ENCODE data around the gene FAM107B. TPM values are rescaled to one million over a fixed set of nuclear protein-coding genes. Genes with fewer than 3 reads are reported as not detected.

Gene FAM107B
- total and polyA plus RNA-seq, 2 of the 8 experiments (the other 6 are each of a cell fraction or from before 2014, with no cell fraction given) = 7.5 to 28.1 TPM

DNA sequence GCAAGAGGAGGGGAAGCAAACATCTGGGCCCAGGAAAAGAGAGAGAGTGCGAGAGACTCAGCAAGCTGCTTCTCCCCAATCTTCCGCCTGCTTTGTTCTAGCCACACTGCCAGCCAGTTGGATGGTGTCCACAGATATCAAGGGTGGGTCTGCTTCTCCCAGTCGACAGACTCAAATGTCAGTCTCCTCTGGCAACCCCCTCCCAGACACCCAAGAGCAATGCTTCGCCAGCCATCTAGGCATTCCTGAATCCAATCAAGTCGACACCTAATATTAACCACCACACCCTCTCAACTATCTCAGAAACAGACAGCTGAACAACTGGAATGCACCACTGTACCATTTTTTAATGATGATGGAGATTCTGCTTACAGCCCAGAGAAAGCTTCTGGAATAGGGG lies 57.1 kb downstream of the FAM107B start:
- CTCF ChIA-PET (ENCODE audit: partially characterized antibody) = no interaction called here
- POLR2A ChIA-PET (ENCODE audit: partially characterized antibody) = no interaction called here
- Histone ChIP-seq H3K9me3 (ENCODE audit: insufficient read depth in 2 of 2, low read depth in 1 of 2, low read length in 1 of 2) (no peaks in the 10 kb centered on the region), H2BK120ac (replicated peaks; ENCODE audit: low read depth, low read length) (no peak overlapping the region), H3K79me1 (ENCODE audit: low read depth, low read length) (no peaks in the 10 kb centered on the region), H3K4me3 (ENCODE audit: extremely low read depth in 1 of 4, insufficient read depth in 2 of 4, low read depth in 3 of 4, low read length in 4 of 4) (no peak overlapping the region), H2BK20ac (ENCODE audit: low read length) (no peak overlapping the region), H3K4me1 (replicated peaks in 1 of 4; ENCODE audit: control insufficient read depth in 3 of 4, insufficient read depth in 4 of 4, low read length in 3 of 4) (no peaks in the 10 kb centered on the region), H3K27ac (ENCODE audit: low read depth, low read length) (no peak overlapping the region), H3K36me3 (ENCODE audit: control insufficient read depth in 2 of 4, insufficient read depth in 4 of 4, low read length in 3 of 4) (no peaks in the 10 kb centered on the region), H3K4ac (replicated peaks; ENCODE audit: insufficient read length, low read depth, low read length) (no peak overlapping the region), H3K9ac (replicated peaks in 1 of 4; ENCODE audit: extremely low read depth in 1 of 4, low read depth in 3 of 4, low read length in 3 of 4) (no peak overlapping the region), H3K23me2 (ENCODE audit: low read depth, low read length) (no peaks in the 10 kb centered on the region), H3K14ac (ENCODE audit: insufficient read length) (no peak overlapping the region), H4K20me1 (replicated peaks in 1 of 2; ENCODE audit: control insufficient read depth in 1 of 2, insufficient read depth in 2 of 2, low read length in 2 of 2) (no peaks in the 10 kb centered on the region), H3K18ac (ENCODE audit: extremely low read depth, low read length) (no peak overlapping the region), H2BK12ac (ENCODE audit: low read depth, low read length) (no peak overlapping the region), H2AK5ac (ENCODE audit: low read depth, low read length) (no peak overlapping the region), H3K56ac (replicated peaks; ENCODE audit: insufficient read length, low read depth, low read length) (no peak overlapping the region), H3K4me2 (ENCODE audit: insufficient read depth in 1 of 2, low read depth in 2 of 2, low read length in 2 of 2) (no peak overlapping the region), H3K79me2 (ENCODE audit: control insufficient read depth in 1 of 2, insufficient read depth in 2 of 2, low read length in 2 of 2) (no peaks in the 10 kb centered on the region), H4K8ac (ENCODE audit: extremely low read depth, insufficient read depth, low read length) (no peak overlapping the region), H4K5ac (ENCODE audit: insufficient read length, low read depth, low read length) (no peak overlapping the region), H2BK5ac (ENCODE audit: low read depth, low read length) (no peak overlapping the region), H2BK15ac (ENCODE audit: low read length) (no peak overlapping the region), H3K23ac (ENCODE audit: insufficient read length) (no peak overlapping the region), H4K91ac (replicated peaks; ENCODE audit: insufficient read length, low read length) (no peak overlapping the region), H3K27me3 (replicated peaks in 1 of 4; ENCODE audit: control insufficient read depth in 3 of 4, extremely low read depth in 1 of 4, insufficient read depth in 3 of 4, low read length in 3 of 4) (no peaks in the 10 kb centered on the region), H2AFZ (ENCODE audit: low read length) (no peak overlapping the region)
- 89% methylated on average over 5 of the region's 5 CpGs; no CpG with 5 or more reads in 1 of the 2 experiments for WGBS, 2 experiments (ENCODE audit: extremely low coverage in 1 of 2, insufficient coverage in 1 of 2, insufficient read length in 1 of 2, insufficient replicate concordance in 2 of 2, low coverage in 1 of 2, low lambda C conversion rate in 2 of 2, missing lambda C conversion rate in 1 of 2)
- DNase-seq (ENCODE audit: low read depth in 1 of 2, low spot score in 2 of 2) = no peak
- FAIRE-seq = no peak
- TF ChIP-seq KDM1A (IDR thresholded peaks at IDR 0.05; ENCODE audit: borderline replicate concordance, low read length) = no peak
- TF ChIP-seq BCL11A (IDR thresholded peaks at IDR 0.05; ENCODE audit: low read depth in 2 of 2, low read length in 2 of 2) = no peak
- no peak for TF ChIP-seq SIN3A (conservative IDR thresholded peaks at IDR 0.05 in 1 of 2, IDR thresholded peaks at IDR 0.05 in 1 of 2; ENCODE audit: low read depth in 1 of 2, low read length in 2 of 2)
- no peak for TF ChIP-seq JUN (IDR thresholded peaks at IDR 0.05; ENCODE audit: low read depth, low read length)
- TF ChIP-seq SAP30 (IDR thresholded peaks at IDR 0.05; ENCODE audit: insufficient read depth, insufficient replicate concordance, low read length) = no peak
- no peak for TF ChIP-seq TCF12 (IDR thresholded peaks at IDR 0.05; ENCODE audit: low read depth, low read length)
- TF ChIP-seq, protein P1, sequence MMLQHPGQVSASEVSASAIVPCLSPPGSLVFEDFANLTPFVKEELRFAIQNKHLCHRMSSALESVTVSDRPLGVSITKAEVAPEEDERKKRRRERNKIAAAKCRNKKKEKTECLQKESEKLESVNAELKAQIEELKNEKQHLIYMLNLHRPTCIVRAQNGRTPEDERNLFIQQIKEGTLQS (IDR thresholded peaks at IDR 0.05; ENCODE audit: insufficient read depth, low read depth, low read length) = no peak
- no peak for TF ChIP-seq SP2 (IDR thresholded peaks at IDR 0.05; ENCODE audit: low read length)
- no peak for TF ChIP-seq YY1 (IDR thresholded peaks at IDR 0.05; ENCODE audit: low read depth, low read length)
- TF ChIP-seq CBX5 (IDR thresholded peaks at IDR 0.05; ENCODE audit: low read depth, low read length) = no peak
- no peak for TF ChIP-seq CBX8 (IDR thresholded peaks at IDR 0.05; ENCODE audit: borderline replicate concordance, low read depth, low read length)
- TF ChIP-seq KDM4A (IDR thresholded peaks at IDR 0.05; ENCODE audit: low read depth, low read length, severe bottlenecking) = no peak
- no peak for TF ChIP-seq GTF2F1 (IDR thresholded peaks at IDR 0.05; ENCODE audit: borderline replicate concordance, low read depth, low read length)
- TF ChIP-seq, protein P2, sequence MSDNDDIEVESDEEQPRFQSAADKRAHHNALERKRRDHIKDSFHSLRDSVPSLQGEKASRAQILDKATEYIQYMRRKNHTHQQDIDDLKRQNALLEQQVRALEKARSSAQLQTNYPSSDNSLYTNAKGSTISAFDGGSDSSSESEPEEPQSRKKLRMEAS (IDR thresholded peaks at IDR 0.05) = no peak

Data from H1 (cell line).